ENCODE data around the gene MRC1.
"Not testable (repeated sequence)": the region's sequence is repeated elsewhere in the genome, so short reads cannot be mapped to it uniquely, and the experiment has no call there.

MRC1 gene

GRCh38 chr10:17912754-17913153 lies 103.6 kb downstream of the MRC1 start:
- Histone ChIP-seq H3K9me3 (ENCODE audit: control insufficient read depth, low read depth, low read length) (no peaks in the 10 kb centered on the region), H3K4me3 (ENCODE audit: low read length) (no peak overlapping the region), H3K36me3 (ENCODE audit: control insufficient read depth, low read depth, low read length) (no peaks in the 10 kb centered on the region), H3K9ac (ENCODE audit: low read length) (no peak overlapping the region), H3K27ac (ENCODE audit: low read length) (no peak overlapping the region), H3K4me1 (ENCODE audit: control insufficient read depth, low read depth, low read length) (no peaks in the 10 kb centered on the region), H3K27me3 (ENCODE audit: control insufficient read depth, insufficient read depth, low read length) (no peaks in the 10 kb centered on the region)

- no peaks in the 10 kb centered on the region for H3K36me3 ChIP-seq (ENCODE audit: control insufficient read depth, low read depth, low read length)
- no peaks in the 10 kb centered on the region for H3K4me1 ChIP-seq (ENCODE audit: control insufficient read depth, low read depth, low read length)
- no peak overlapping the region for H3K27ac ChIP-seq (ENCODE audit: low read length)
- H3K27me3 ChIP-seq (ENCODE audit: control insufficient read depth, insufficient read depth, low read length) = no peaks in the 10 kb centered on the region
- no peak overlapping the region for H3K4me3 ChIP-seq (ENCODE audit: low read length)
- H3K9ac ChIP-seq (ENCODE audit: low read length) = no peak overlapping the region
- no peaks in the 10 kb centered on the region for H3K9me3 ChIP-seq (ENCODE audit: control insufficient read depth, low read depth, low read length)
These were observed 104.5 kb downstream of the MRC1 start for GRCh38 chr10:17913604-17914003.

GRCh38 chr10:17914169-17915045 lies 105.3 kb downstream of the MRC1 start:
- no peak overlapping the region for H3K9ac ChIP-seq (ENCODE audit: low read length)

GRCh38 chr10:17915181-17915580 lies 106.0 kb downstream of the MRC1 start:
- no peaks in the 10 kb centered on the region for H3K27me3 ChIP-seq (ENCODE audit: control insufficient read depth, insufficient read depth, low read length)

More at GRCh38 chr10:17914169-17915045, 105.3 kb downstream of the MRC1 start:
- no peaks in the 10 kb centered on the region for H3K9me3 ChIP-seq (ENCODE audit: control insufficient read depth, low read depth, low read length)
- no peak overlapping the region for H3K4me3 ChIP-seq (ENCODE audit: low read length)
- no peaks in the 10 kb centered on the region for H3K36me3 ChIP-seq (ENCODE audit: control insufficient read depth, low read depth, low read length)
- no peak overlapping the region for H3K27ac ChIP-seq (ENCODE audit: low read length)
- H3K27me3 ChIP-seq (ENCODE audit: control insufficient read depth, insufficient read depth, low read length) = no peaks in the 10 kb centered on the region
- H3K4me1 ChIP-seq (ENCODE audit: control insufficient read depth, low read depth, low read length) = no peaks in the 10 kb centered on the region

GRCh38 chr10:17918187-17918903 lies 109.2 kb downstream of the MRC1 start:
- Histone ChIP-seq H3K4me3 (ENCODE audit: low read length) (no peak overlapping the region), H3K4me1 (ENCODE audit: control insufficient read depth, low read depth, low read length) (no peaks in the 10 kb centered on the region), H3K36me3 (ENCODE audit: control insufficient read depth, low read depth, low read length) (no peaks in the 10 kb centered on the region), H3K27me3 (ENCODE audit: control insufficient read depth, insufficient read depth, low read length) (no peaks in the 10 kb centered on the region), H3K9me3 (ENCODE audit: control insufficient read depth, low read depth, low read length) (no peaks in the 10 kb centered on the region), H3K9ac (ENCODE audit: low read length) (no peak overlapping the region), H3K27ac (ENCODE audit: low read length) (no peak overlapping the region)

More at GRCh38 chr10:17915181-17915580, 106.0 kb downstream of the MRC1 start:
- Histone ChIP-seq H3K9ac (ENCODE audit: low read length) (no peak overlapping the region), H3K36me3 (ENCODE audit: control insufficient read depth, low read depth, low read length) (no peaks in the 10 kb centered on the region), H3K27ac (ENCODE audit: low read length) (no peak overlapping the region), H3K9me3 (ENCODE audit: control insufficient read depth, low read depth, low read length) (no peaks in the 10 kb centered on the region), H3K4me3 (ENCODE audit: low read length) (no peak overlapping the region), H3K4me1 (ENCODE audit: control insufficient read depth, low read depth, low read length) (no peaks in the 10 kb centered on the region)

GRCh38 chr10:17921378-17921777 lies 112.2 kb downstream of the MRC1 start:
- Histone ChIP-seq H3K27ac (ENCODE audit: low read length) (no peak overlapping the region), H3K4me1 (ENCODE audit: control insufficient read depth, low read depth, low read length) (no peaks in the 10 kb centered on the region), H3K36me3 (ENCODE audit: control insufficient read depth, low read depth, low read length) (no peaks in the 10 kb centered on the region), H3K4me3 (ENCODE audit: low read length) (no peak overlapping the region), H3K9ac (ENCODE audit: low read length) (no peak overlapping the region), H3K27me3 (ENCODE audit: control insufficient read depth, insufficient read depth, low read length) (no peaks in the 10 kb centered on the region), H3K9me3 (ENCODE audit: control insufficient read depth, low read depth, low read length) (no peaks in the 10 kb centered on the region)

- H3K9me3 ChIP-seq (ENCODE audit: control insufficient read depth, low read depth, low read length) = no peaks in the 10 kb centered on the region
- H3K9ac ChIP-seq (ENCODE audit: low read length) = no peak overlapping the region
- no peaks in the 10 kb centered on the region for H3K4me1 ChIP-seq (ENCODE audit: control insufficient read depth, low read depth, low read length)
- H3K27ac ChIP-seq (ENCODE audit: low read length) = no peak overlapping the region
- H3K27me3 ChIP-seq (ENCODE audit: control insufficient read depth, insufficient read depth, low read length) = no peaks in the 10 kb centered on the region
- no peak overlapping the region for H3K4me3 ChIP-seq (ENCODE audit: low read length)
- no peaks in the 10 kb centered on the region for H3K36me3 ChIP-seq (ENCODE audit: control insufficient read depth, low read depth, low read length)
These were observed 114.6 kb downstream of the MRC1 start for GRCh38 chr10:17923728-17924127.

GRCh38 chr10:17943033-17943745 lies 134.0 kb downstream of the MRC1 start:
- H3K27me3 ChIP-seq (ENCODE audit: control insufficient read depth, insufficient read depth, low read length) = no peaks in the 10 kb centered on the region
- H3K36me3 ChIP-seq (ENCODE audit: control insufficient read depth, low read depth, low read length) = no peaks in the 10 kb centered on the region
- H3K4me1 ChIP-seq (ENCODE audit: control insufficient read depth, low read depth, low read length) = no peaks in the 10 kb centered on the region
- no peak overlapping the region for H3K9ac ChIP-seq (ENCODE audit: low read length)
- no peak overlapping the region for H3K4me3 ChIP-seq (ENCODE audit: low read length)
- H3K9me3 ChIP-seq (ENCODE audit: control insufficient read depth, low read depth, low read length) = no peaks in the 10 kb centered on the region
- H3K27ac ChIP-seq (ENCODE audit: low read length) = no peak overlapping the region

- not testable (repeated sequence) for H3K9ac ChIP-seq (ENCODE audit: low read length); H3K27me3 ChIP-seq (ENCODE audit: control insufficient read depth, insufficient read depth, low read length); H3K4me3 ChIP-seq (ENCODE audit: low read length); H3K9me3 ChIP-seq (ENCODE audit: control insufficient read depth, low read depth, low read length); H3K4me1 ChIP-seq (ENCODE audit: control insufficient read depth, low read depth, low read length); H3K36me3 ChIP-seq (ENCODE audit: control insufficient read depth, low read depth, low read length); H3K27ac ChIP-seq (ENCODE audit: low read length)
These were observed 141.1 kb downstream of the MRC1 start for GRCh38 chr10:17950269-17950668.

GRCh38 chr10:17950726-17951125 lies 141.6 kb downstream of the MRC1 start:
- Histone ChIP-seq H3K4me1 (ENCODE audit: control insufficient read depth, low read depth, low read length) (no peaks in the 10 kb centered on the region), H3K9ac (ENCODE audit: low read length) (no peak overlapping the region), H3K4me3 (ENCODE audit: low read length) (no peak overlapping the region), H3K9me3 (ENCODE audit: control insufficient read depth, low read depth, low read length) (no peaks in the 10 kb centered on the region), H3K36me3 (ENCODE audit: control insufficient read depth, low read depth, low read length) (no peaks in the 10 kb centered on the region), H3K27me3 (ENCODE audit: control insufficient read depth, insufficient read depth, low read length) (no peaks in the 10 kb centered on the region), H3K27ac (ENCODE audit: low read length) (no peak overlapping the region)

GRCh38 chr10:17951868-17952371 lies 142.8 kb downstream of the MRC1 start, which contains the start of gene SLC39A12:
SLC39A12 (plus strand) TSS chr10:17951918; CDS start chr10:17953277, 1,359 bp downstream.
- H3K36me3 ChIP-seq (ENCODE audit: control insufficient read depth, low read depth, low read length) = no peaks in the 10 kb centered on the region
- no peaks in the 10 kb centered on the region for H3K27me3 ChIP-seq (ENCODE audit: control insufficient read depth, insufficient read depth, low read length)
- H3K9ac ChIP-seq (ENCODE audit: low read length) = no peak within 1 kb of the TSS
- no peak within 1 kb of the TSS for H3K4me3 ChIP-seq (ENCODE audit: low read length)
- no peaks in the 10 kb centered on the region for H3K4me1 ChIP-seq (ENCODE audit: control insufficient read depth, low read depth, low read length)
- no peaks in the 10 kb centered on the region for H3K9me3 ChIP-seq (ENCODE audit: control insufficient read depth, low read depth, low read length)
- no peak within 1 kb of the TSS for H3K27ac ChIP-seq (ENCODE audit: low read length)
